Activated CD4-positive, alpha-beta T cell treated with anti-CD3 and anti-CD28 coated beads, Interleukin-2, amount 10 ng/mL, durations not matched to agents 24 days and 14 days (primary cell): ENCODE results near the gene MRE11. TPM values are rescaled to one million over a fixed set of nuclear protein-coding genes. Genes with fewer than 3 reads are reported as not detected.
"Not testable (repeated sequence)": the region's sequence is repeated elsewhere in the genome, so short reads cannot be mapped to it uniquely, and the experiment has no call there.

ENCODE experiments used
- DNase-seq: peaks from one replicate; pipeline ENCODE4 v3.0.0; 2022
- H3K27ac Mint-ChIP-seq: one replicate; pipeline ENCODE4 v1.8.0; 2022; ENCODE audit warnings: mild to moderate bottlenecking, mixed read lengths
- H3K27me3 Mint-ChIP-seq: one replicate; pipeline ENCODE4 v1.8.0; 2022; ENCODE audit warnings: mixed read lengths
- H3K36me3 Mint-ChIP-seq: one replicate; pipeline ENCODE4 v1.8.0; 2022; ENCODE audit warnings: low read depth, mild to moderate bottlenecking, mixed read lengths
- H3K4me1 Mint-ChIP-seq: one replicate; pipeline ENCODE4 v1.8.0; 2021; ENCODE audit warnings: mixed read lengths
- H3K4me3 Mint-ChIP-seq: one replicate; pipeline ENCODE4 v1.8.0; 2022; ENCODE audit warnings: mild to moderate bottlenecking, moderate library complexity, mixed read lengths
- H3K9me3 Mint-ChIP-seq: one replicate; pipeline ENCODE4 v1.8.0; 2021; ENCODE audit warnings: mixed read lengths
- intact Hi-C: fragments of 100-400 bp; cut with micrococcal nuclease; formaldehyde crosslinking; loops from one replicate; pipeline ENCODE4 v1.15.1; 2023
- total RNA-seq: library from RNA; stranded (reverse); gene quantifications from 2 replicates; pipeline ENCODE4 v1.2.3, GENCODE V29; 2022

MRE11 gene
- total RNA-seq, 1 donor from 2014 or later, result 46.5 TPM

DNA sequence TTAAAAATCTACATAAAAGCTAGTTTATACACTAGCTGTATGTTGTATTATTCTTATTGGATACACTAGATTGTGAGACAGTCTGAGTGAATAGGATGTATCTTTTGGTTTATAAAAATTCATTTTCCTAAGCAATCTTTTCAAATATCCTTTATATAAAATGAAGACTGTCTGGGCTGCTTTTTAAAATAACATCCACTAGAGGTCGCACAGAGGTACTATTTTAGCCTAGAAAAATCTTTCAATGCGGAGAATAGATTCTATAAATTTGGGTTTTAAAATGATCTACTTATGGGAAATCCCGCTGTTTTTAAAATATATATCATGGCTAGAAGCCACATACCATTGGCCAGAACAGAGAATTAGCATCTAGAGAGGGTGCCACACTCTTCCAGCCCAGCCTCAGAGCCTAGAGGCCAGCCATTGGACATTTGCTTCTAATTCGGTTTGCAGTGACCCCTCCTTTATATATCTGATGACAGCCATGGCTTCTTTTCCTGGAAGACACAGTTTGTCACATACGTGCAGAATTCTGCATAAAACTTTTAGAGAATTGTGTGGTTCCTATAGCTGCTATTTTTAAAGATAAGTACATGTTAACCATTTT, 25.9 kb upstream of the MRE11 start:
- Mint-ChIP-seq H3K27me3 (peaks cover 31% of the 10 kb centered on the region), H3K27ac (no peak overlapping the region), H3K9me3 (no peaks in the 10 kb centered on the region), H3K36me3 (no peaks in the 10 kb centered on the region), H3K4me3 (no peak overlapping the region), H3K4me1 (no peaks in the 10 kb centered on the region)
- DNase-seq, result peak; percentile 67
- intact Hi-C loops, result loop anchor here (1.0 to 10.0 kb wide), 4 partner anchors 23 to 1905 kb away; partner anchors contain the start of gene FUT4

DNA sequence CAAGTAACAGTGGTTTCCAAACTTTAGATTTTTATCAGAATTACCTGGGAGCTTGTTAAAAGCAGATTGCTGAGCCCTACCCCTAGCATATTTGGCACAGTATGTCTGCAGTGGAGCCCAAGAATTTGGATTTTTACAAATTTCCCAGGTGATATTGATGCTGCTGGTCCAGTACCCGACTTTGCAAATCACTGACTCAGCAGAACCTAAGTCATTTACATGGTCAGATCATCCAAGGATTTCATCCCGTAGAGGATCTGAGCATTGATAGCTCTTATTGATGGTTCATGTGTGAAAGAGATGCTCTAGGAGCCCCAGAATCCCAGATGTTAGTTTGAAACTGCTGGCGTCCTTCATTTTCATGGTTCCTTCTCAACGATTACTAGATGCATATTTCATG, 24.7 kb upstream of the MRE11 start:
- Mint-ChIP-seq H3K4me1 (no peaks in the 10 kb centered on the region), H3K27me3 (peaks cover 32% of the 10 kb centered on the region), H3K9me3 (no peaks in the 10 kb centered on the region), H3K4me3 (no peak overlapping the region), H3K36me3 (no peaks in the 10 kb centered on the region), H3K27ac (no peak overlapping the region)
- intact Hi-C loops, result loop anchor here (2.0 kb wide), 1 partner anchor 25 kb away; the partner anchor contains the start of gene FUT4
- no peak for DNase-seq

DNA sequence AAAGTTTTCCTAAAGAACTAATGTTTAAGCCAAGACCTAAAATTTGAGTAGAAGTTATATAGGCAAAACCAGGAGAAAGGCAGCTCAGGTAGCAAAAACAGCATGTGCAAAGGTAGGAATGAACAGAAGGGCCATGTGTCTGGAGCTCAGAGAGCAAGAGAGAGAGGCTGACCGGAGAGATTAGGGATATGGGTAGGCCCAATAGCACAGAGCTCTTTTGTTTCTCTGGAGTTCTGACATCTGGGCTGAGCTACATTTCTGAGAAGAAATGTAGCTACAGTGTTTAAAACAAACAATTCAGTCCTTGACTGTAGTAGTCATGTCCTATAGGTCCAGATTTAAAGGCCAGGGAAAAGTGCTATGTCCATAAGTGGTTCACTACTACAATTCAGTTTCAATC, 23.1 kb upstream of the MRE11 start:
- intact Hi-C loops, result no loop called here
- H3K36me3 Mint-ChIP-seq, result no peaks in the 10 kb centered on the region
- DNase-seq, result peak; percentile 34
- peaks cover 42% of the 10 kb centered on the region for H3K27me3 Mint-ChIP-seq
- H3K9me3 Mint-ChIP-seq, result no peaks in the 10 kb centered on the region
- no peak overlapping the region for H3K27ac Mint-ChIP-seq
- no peak overlapping the region for H3K4me3 Mint-ChIP-seq
- peaks cover 8% of the 10 kb centered on the region for H3K4me1 Mint-ChIP-seq

DNA sequence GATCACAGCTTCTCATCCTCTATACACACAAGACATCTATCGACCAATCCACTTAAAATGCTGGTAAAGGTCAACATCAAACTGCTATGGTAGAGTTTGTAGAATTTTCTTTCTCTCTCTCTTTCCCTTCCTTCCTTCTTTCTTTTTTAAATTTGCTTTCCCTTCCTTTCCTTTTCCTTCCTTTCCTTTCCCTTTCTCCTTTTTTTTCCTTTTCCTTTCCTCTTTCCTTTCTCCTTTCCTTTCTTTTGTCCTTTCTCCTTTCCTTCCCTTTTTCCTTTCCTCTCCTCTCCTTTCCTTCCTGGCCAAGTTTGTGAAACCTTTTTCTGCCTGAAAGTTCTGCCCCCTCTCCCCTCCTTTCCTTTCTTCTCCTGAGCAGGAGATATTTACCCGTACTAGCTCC, 21.8 kb upstream of the MRE11 start:
- no peaks in the 10 kb centered on the region for H3K36me3 Mint-ChIP-seq
- no peaks in the 10 kb centered on the region for H3K9me3 Mint-ChIP-seq
- no peak overlapping the region for H3K27ac Mint-ChIP-seq
- intact Hi-C loops, result no loop called here
- no peak overlapping the region for H3K4me3 Mint-ChIP-seq
- DNase-seq, result no peak
- H3K4me1 Mint-ChIP-seq, result peaks cover 8% of the 10 kb centered on the region
- H3K27me3 Mint-ChIP-seq, result peaks cover 50% of the 10 kb centered on the region

DNA sequence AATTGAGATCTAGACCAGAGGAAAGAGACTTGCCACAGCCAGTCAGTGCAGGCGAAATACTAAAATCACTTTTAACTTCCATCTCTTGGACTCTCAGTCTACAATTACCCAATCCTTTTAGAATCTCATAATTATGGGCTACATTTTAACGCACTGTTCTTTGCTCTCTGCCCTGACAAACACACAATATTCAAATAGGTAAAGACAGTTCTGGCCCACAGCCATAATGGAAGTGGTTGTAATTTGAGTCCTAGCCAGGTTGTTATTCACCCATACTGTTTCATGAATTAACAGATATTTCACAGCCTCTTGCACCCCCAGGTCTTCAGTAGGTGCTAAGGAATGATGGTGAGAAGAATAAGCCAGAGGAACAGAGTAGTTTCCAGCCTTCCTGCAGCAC, 19.4 kb upstream of the MRE11 start:
- Mint-ChIP-seq H3K9me3 (no peaks in the 10 kb centered on the region), H3K27me3 (peaks cover 60% of the 10 kb centered on the region), H3K4me3 (no peak overlapping the region), H3K27ac (no peak overlapping the region), H3K36me3 (no peaks in the 10 kb centered on the region), H3K4me1 (peaks cover 8% of the 10 kb centered on the region)
- intact Hi-C loops, result no loop called here
- DNase-seq, result no peak

DNA sequence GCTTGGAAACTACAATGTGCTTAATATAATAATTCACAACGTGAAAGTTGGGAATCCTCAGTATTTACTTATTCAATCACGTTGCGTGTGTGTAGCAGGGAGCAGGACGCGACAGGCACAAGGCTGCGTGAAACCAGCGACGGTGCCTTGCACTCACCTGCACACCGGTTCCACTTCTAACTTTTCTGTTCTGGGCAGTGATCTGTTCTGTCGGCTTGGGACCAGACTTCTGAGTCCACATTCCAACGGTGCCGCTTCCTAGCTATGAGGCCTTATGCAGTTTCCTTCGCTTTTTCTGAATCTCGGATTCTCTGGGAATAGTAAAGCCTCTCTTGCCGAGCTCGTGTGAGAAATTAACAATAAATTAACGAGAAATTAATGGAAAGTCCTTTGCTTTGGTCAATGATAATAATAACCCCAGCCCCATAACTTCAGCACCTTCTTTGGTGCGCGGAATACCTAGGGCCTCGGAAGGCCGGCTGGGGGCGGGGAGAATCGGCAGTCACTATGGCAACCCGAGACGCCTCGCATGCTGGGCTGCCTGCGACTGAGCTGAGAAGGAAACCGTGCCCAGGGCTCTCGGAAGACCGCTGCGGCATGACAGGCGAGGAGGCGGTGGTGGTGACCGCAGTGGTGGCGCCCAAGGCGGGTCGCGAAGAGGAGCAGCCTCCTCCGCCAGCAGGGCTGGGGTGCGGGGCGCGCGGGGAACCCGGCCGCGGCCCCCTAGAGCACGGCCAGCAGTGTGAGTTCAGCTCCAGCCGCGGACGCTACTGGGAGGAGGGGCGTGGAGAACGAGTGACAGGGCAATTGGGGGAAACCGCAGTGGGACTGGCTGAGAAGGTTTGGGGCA, 18.5 kb upstream of the MRE11 start, which contains the start of gene C11orf97:
Gene C11orf97 (plus strand): TSS at position 530 of the 850 bp plus-strand sequence. CDS start 68 bp downstream, at position 598.
- DNase-seq, result peak; percentile 85
- Mint-ChIP-seq H3K4me3 (peak within 1 kb of the TSS; percentile 78), H3K36me3 (no peaks in the 10 kb centered on the region), H3K27me3 (peaks cover 59% of the 10 kb centered on the region), H3K4me1 (peaks cover 8% of the 10 kb centered on the region), H3K27ac (no peak within 1 kb of the TSS), H3K9me3 (no peaks in the 10 kb centered on the region)
- intact Hi-C loops, result no loop called here

DNA sequence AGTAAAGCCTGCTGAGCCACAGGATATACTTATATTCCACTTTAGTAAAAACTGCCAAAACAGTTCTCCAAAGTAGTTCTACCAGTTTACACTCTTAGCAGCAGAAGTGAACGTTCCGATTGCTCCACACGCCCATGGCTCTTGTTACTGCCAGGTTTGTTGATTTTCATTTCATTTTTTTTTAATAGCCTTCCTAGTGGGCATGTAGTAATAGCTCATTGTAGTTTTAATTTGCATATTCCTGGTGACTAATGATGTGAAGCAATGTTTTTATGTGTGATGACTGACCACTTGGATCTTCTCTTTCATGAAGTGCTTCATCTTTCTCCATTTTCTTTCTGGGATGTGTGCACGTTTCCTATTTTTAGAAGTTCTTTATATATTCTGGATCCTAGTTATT, 13.8 kb upstream of the MRE11 start:
- H3K36me3 Mint-ChIP-seq, result no peaks in the 10 kb centered on the region
- peaks cover 6% of the 10 kb centered on the region for H3K4me1 Mint-ChIP-seq
- no peaks in the 10 kb centered on the region for H3K9me3 Mint-ChIP-seq
- DNase-seq, result no peak
- peaks cover 30% of the 10 kb centered on the region for H3K27me3 Mint-ChIP-seq
- intact Hi-C loops, result no loop called here
- no peak overlapping the region for H3K27ac Mint-ChIP-seq
- no peak overlapping the region for H3K4me3 Mint-ChIP-seq

DNA sequence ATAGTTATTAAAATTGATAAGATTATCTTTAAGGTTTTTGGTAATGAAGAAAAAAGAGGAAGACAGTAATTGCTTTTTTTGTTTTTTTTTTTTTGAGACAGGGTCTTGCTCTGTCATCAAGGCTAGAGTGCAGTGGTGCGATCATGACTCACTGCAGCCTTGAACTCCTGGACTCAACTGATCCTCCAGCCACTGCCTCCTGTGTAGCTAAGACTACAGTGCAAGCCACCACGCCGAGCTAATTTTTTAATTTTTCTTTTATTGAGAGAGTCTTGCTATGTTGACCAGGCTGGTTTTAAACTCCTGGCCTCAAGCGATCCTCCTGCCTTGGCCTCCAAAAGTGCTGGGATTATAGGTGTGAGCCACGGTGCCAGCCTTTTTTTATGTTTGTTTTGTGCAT, 12.9 kb upstream of the MRE11 start:
- DNase-seq, H3K4me1 Mint-ChIP-seq, intact Hi-C loops, H3K4me3 Mint-ChIP-seq, H3K36me3 Mint-ChIP-seq, H3K27ac Mint-ChIP-seq, H3K9me3 Mint-ChIP-seq: not testable (repeated sequence)
- peaks cover 21% of the 10 kb centered on the region for H3K27me3 Mint-ChIP-seq

DNA sequence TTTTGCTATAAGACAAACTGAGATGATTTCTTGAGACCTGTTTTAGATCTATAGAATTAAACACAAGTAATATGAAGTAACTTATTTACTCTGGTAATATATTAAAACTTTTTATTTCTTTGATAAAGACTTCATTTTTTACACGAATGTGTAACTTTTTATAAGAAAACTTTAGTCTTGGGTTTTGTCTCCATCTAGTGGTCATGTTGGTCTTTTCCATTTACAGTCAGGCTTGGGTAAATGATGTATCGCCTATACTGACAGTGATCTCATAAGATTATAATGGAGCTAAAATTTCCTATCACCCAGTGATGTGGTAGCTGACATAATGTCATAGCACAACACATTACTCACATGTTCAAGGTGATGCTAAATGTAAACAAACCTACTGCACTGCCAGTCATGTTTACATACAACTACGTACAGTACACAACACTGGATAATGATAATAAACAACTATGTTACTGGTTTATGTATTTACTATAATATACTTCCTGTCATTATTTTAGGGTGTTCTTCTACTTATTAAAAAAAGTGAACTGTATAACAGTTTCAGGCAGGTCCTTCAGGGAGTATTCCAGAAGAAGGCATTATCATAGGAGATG, 11.1 kb upstream of the MRE11 start:
- peaks cover 3% of the 10 kb centered on the region for H3K36me3 Mint-ChIP-seq
- H3K27ac Mint-ChIP-seq, result no peak overlapping the region
- H3K9me3 Mint-ChIP-seq, result no peaks in the 10 kb centered on the region
- no peaks in the 10 kb centered on the region for H3K4me1 Mint-ChIP-seq
- peaks cover 10% of the 10 kb centered on the region for H3K27me3 Mint-ChIP-seq
- peak; percentile 77 for DNase-seq
- no peak overlapping the region for H3K4me3 Mint-ChIP-seq
- intact Hi-C loops, result loop anchor here (1.0 to 5.0 kb wide), 4 partner anchors 179 to 607 kb away; no protein-coding TSS in a partner anchor

DNA sequence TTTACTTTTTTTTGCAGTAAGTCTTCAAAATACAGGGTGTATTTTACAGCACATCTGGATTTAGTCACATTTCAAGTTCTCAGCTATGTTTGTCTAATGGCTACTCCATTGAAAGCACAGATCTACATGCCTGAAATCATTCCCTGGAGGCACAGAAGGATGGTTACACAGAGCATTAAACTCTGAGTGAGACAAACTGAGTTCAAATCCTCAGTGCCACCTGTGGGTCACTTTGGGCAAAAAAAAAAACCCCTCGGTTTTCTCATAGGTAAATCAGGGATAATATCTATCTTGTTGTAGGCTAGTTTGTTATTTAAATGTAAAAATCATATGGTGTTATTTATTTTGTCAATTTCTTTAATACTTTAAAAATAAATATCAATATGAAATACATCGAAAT, 7.9 kb upstream of the MRE11 start:
- Mint-ChIP-seq H3K4me3 (no peak overlapping the region), H3K27ac (no peak overlapping the region), H3K9me3 (no peaks in the 10 kb centered on the region), H3K36me3 (peaks cover 28% of the 10 kb centered on the region), H3K4me1 (peaks cover 2% of the 10 kb centered on the region), H3K27me3 (peaks cover 3% of the 10 kb centered on the region)
- no peak for DNase-seq
- intact Hi-C loops, result loop anchor here (5.0 kb wide), 1 partner anchor 604 kb away; no protein-coding TSS in a partner anchor

DNA sequence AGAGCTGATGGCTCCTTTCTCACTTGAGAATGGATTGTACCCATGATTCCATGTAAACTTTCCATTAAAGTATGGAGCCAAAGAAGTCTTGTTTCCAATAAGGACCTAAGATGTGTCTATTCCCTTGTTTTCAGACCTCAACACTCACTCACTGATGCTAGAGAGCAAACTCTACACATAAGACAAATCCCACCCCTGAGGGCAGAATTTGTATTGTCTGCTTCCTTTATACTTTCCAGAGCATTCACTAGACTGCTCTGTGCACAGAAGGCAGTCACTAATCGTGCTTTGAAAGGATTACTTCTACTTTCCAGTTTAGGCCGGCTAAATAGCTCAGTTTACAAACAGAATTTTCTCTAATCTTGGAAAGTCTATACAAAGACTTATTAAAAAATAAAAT, 6.5 kb upstream of the MRE11 start:
- Mint-ChIP-seq H3K36me3 (peaks cover 28% of the 10 kb centered on the region), H3K4me3 (no peak overlapping the region), H3K27me3 (no peaks in the 10 kb centered on the region), H3K27ac (no peak overlapping the region), H3K4me1 (peaks cover 8% of the 10 kb centered on the region), H3K9me3 (no peaks in the 10 kb centered on the region)
- intact Hi-C loops, result loop anchor here (5.0 kb wide), 1 partner anchor 603 kb away; no protein-coding TSS in a partner anchor
- no peak for DNase-seq

DNA sequence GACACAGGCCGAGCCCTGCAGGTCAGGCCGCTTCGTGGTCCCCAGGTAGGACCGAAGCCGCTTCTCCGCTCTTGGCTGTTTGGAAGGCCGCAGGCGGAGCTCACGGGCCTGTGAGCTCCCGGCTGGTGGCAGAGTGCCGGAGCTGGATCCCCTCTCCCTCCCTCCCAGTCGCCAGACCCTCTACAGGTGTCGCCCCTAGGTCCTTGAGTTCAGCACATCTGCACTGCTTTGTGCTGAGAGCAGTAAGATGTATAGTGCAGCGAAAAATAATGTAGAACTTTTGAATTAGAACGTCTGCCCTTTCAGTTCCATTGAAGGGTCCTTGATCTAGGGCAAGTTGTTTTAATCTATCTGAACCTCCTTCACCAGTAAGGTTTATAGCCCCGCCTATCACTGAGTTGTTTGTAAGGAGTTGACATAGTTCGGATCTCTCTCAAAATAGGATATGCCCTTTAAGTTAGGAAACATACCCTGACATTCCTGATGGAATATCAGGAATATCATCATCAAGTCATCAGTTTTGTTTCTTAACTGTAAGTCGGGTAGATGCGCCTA, 559 bp upstream of the MRE11 start:
- intact Hi-C loops, result loop anchor here (5.0 kb wide), 2 partner anchors 367 to 832 kb away; partner anchors contain the start of genes CEP295 and PANX1
- peak overlapping the region; percentile 96 for H3K4me3 Mint-ChIP-seq
- H3K9me3 Mint-ChIP-seq, result no peaks in the 10 kb centered on the region
- no peaks in the 10 kb centered on the region for H3K27me3 Mint-ChIP-seq
- H3K4me1 Mint-ChIP-seq, result peaks cover 29% of the 10 kb centered on the region
- H3K27ac Mint-ChIP-seq, result peak overlapping the region; percentile 95
- H3K36me3 Mint-ChIP-seq, result peaks cover 34% of the 10 kb centered on the region
- no peak for DNase-seq

DNA sequence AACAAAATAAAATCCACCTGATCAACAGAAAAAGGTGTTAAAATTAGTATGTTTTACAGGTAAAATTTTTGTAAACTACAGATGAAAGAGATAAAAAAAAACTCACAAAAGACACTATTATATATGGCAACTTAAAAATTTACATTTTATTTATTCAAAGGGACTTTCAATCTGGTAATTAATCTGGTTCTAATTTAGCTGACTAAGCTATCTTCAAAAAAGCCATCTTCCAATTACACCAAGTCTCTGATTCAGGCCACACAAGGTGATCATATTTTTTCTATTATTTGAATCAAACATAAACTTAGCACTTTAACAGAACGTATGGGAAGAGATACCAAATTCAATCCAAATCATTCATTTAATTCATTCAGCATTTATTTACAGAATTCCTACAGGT, 7.6 kb downstream of the MRE11 start:
- no peak overlapping the region for H3K4me3 Mint-ChIP-seq
- DNase-seq, result no peak

More for the DNA sequence above, 7.6 kb downstream of the MRE11 start:
- intact Hi-C loops, result no loop called here
- no peaks in the 10 kb centered on the region for H3K9me3 Mint-ChIP-seq
- H3K27me3 Mint-ChIP-seq, result no peaks in the 10 kb centered on the region
- peaks cover 62% of the 10 kb centered on the region for H3K36me3 Mint-ChIP-seq
- no peak overlapping the region for H3K27ac Mint-ChIP-seq
- peaks cover 10% of the 10 kb centered on the region for H3K4me1 Mint-ChIP-seq
